MM.1S (cell line): ENCODE data around the gene SULF2.

Experiments used
- DNase-seq: peaks from one replicate; pipeline ENCODE4 v3.0.0-alpha.2; 2015
- H2AFZ ChIP-seq: fragments of 300-600 bp; sonication (generic); 2 replicates; pipeline ENCODE4 v1.6.0; 2016; ENCODE audit warnings: antibody characterized with exemption, low read length
- H3F3A ChIP-seq: fragments of 300-600 bp; sonication (generic); 2 replicates; pipeline ENCODE4 v1.6.1; 2016; ENCODE audit warnings: mild to moderate bottlenecking, antibody characterized with exemption, low read length, moderate library complexity, mixed read lengths; ENCODE audit not compliant: insufficient read depth
- H3K27ac ChIP-seq: fragments of 300-600 bp; sonication (generic); 2 replicates; pipeline ENCODE4 v1.5.1; 2016; ENCODE audit warnings: mild to moderate bottlenecking, low read length
- H3K27me3 ChIP-seq: fragments of 300-600 bp; sonication (generic); replicated peaks from 2 replicates; pipeline ENCODE4 v1.6.0; 2016; ENCODE audit warnings: low read length; ENCODE audit not compliant: insufficient read depth
- H3K36me3 ChIP-seq: fragments of 300-600 bp; sonication (generic); replicated peaks from 2 replicates; pipeline ENCODE4 v1.6.1; 2016; ENCODE audit warnings: mild to moderate bottlenecking, low read length, mixed read lengths; ENCODE audit not compliant: insufficient read depth
- H3K4me1 ChIP-seq: fragments of 300-600 bp; sonication (generic); 2 replicates; pipeline ENCODE4 v1.6.1; 2016; ENCODE audit warnings: low read length, mixed read lengths
- H3K4me2 ChIP-seq: fragments of 300-600 bp; sonication (generic); 2 replicates; pipeline ENCODE4 v1.6.0; 2016; ENCODE audit warnings: low read depth, low read length
- H3K4me3 ChIP-seq: fragments of 300-600 bp; sonication (generic); 2 replicates; pipeline ENCODE4 v1.5.1; 2016; ENCODE audit warnings: low read length, mixed read lengths
- H3K79me2 ChIP-seq: fragments of 300-600 bp; sonication (generic); 2 replicates; pipeline ENCODE4 v1.6.1; 2016; ENCODE audit warnings: mixed run types, low read length, mixed read lengths
- H3K9ac ChIP-seq: fragments of 300-600 bp; sonication (generic); 2 replicates; pipeline ENCODE4 v1.6.1; 2016; ENCODE audit warnings: low read length, mixed read lengths
- H3K9me2 ChIP-seq: fragments of 300-600 bp; sonication (generic); replicated peaks from 2 replicates; pipeline ENCODE4 v1.6.1; 2016; ENCODE audit warnings: mild to moderate bottlenecking, low read length, mixed read lengths; ENCODE audit not compliant: insufficient read depth
- H3K9me3 ChIP-seq: fragments of 300-600 bp; sonication (generic); replicated peaks from 2 replicates; pipeline ENCODE4 v1.6.1; 2016; ENCODE audit warnings: mild to moderate bottlenecking, low read length, mixed read lengths; ENCODE audit not compliant: insufficient read depth
- H4K20me1 ChIP-seq: fragments of 300-600 bp; sonication (generic); 2 replicates; pipeline ENCODE4 v1.6.1; 2016; ENCODE audit warnings: mild to moderate bottlenecking, low read length, moderate library complexity, mixed read lengths; ENCODE audit not compliant: insufficient read depth
- CTCF ChIP-seq: fragments of 300-600 bp; sonication (generic); IDR thresholded peaks from 2 replicates; pipeline ENCODE4 v1.5.1; 2016; ENCODE audit warnings: antibody characterized with exemption, low read length, mixed read lengths
- EZH2 ChIP-seq: fragments of 300-600 bp; sonication (generic); optimal IDR thresholded peaks from 2 replicates; pipeline ENCODE3; 2017; ENCODE audit warnings: low read depth, mild to moderate bottlenecking, antibody characterized with exemption, low read length, mixed read lengths
- EZH2phosphoT487 ChIP-seq: fragments of 300-600 bp; sonication (generic); IDR thresholded peaks from 2 replicates; pipeline ENCODE4 v1.6.1; 2018; ENCODE audit warnings: antibody characterized with exemption, low read length

Gene SULF2

DNA sequence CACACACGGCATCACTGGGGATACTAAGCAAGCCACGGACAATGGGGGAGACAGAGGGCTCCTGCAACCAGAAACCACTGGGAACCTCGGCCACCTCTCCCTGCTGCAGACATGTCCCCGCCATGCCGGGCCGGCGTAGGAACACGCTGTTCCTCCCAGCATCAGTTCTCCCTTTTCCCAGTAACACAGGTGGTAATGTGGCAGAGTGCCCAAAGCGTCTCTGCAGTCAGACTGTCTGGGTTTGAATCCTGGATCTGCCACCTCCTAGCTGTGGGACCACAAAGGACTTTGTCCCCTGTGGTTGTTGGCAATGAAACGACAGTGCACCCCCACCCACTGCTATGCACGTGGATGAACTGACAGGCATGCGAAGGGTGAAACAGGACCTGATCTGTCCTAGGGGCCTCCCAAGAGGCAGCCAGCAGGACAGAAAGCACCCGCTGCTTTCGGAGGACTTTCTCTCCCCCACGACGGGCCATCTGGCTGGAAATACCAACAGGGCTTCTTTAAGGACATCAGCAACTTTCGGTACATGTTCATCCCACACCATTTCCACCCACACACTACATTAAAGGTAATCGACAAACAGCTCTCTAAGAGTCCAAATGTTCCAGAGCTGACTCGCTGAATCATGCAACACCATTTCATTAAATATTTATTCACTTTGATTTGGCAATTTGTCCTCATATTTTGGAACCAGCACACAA, 74.1 kb downstream of the SULF2 start:
- no peaks in the 10 kb centered on the region for H3K9me2 ChIP-seq
- no peak overlapping the region for H3K9ac ChIP-seq
- no peaks in the 10 kb centered on the region for H3F3A ChIP-seq
- H3K4me1 ChIP-seq, result no peaks in the 10 kb centered on the region
- no peaks in the 10 kb centered on the region for H3K27me3 ChIP-seq
- no peak overlapping the region for H3K27ac ChIP-seq
- H2AFZ ChIP-seq, result no peak overlapping the region
- no peaks in the 10 kb centered on the region for H3K9me3 ChIP-seq
- peaks cover 90% of the 10 kb centered on the region for H3K79me2 ChIP-seq
- no peak for DNase-seq
- H3K4me3 ChIP-seq, result no peak overlapping the region
- H3K36me3 ChIP-seq, result 0 out of 2 replicates have a peak, but pooled peaks cover 3% of the 10 kb centered on the region
- 0 out of 2 replicates have a peak, but pooled peaks cover under 1% of the 10 kb centered on the region for H4K20me1 ChIP-seq
- TF ChIP-seq EZH2phosphoT487, result no peak
- no peak for TF ChIP-seq CTCF
- no peak for TF ChIP-seq EZH2
- no peak overlapping the region for H3K4me2 ChIP-seq

GRCh38 chr20:47710665-47711045, 74.6 kb downstream of the SULF2 start:
- no peak overlapping the region for H2AFZ ChIP-seq
- TF ChIP-seq EZH2, result no peak
- TF ChIP-seq EZH2phosphoT487, result no peak
- no peak for TF ChIP-seq CTCF
- no peak for DNase-seq
- no peaks in the 10 kb centered on the region for H3K27me3 ChIP-seq
- H3K79me2 ChIP-seq, result peaks cover 89% of the 10 kb centered on the region
- H3K4me2 ChIP-seq, result no peak overlapping the region
- H4K20me1 ChIP-seq, result 0 out of 2 replicates have a peak, but pooled peaks cover 3% of the 10 kb centered on the region
- no peaks in the 10 kb centered on the region for H3K9me2 ChIP-seq
- no peaks in the 10 kb centered on the region for H3F3A ChIP-seq
- no peaks in the 10 kb centered on the region for H3K9me3 ChIP-seq
- no peak overlapping the region for H3K27ac ChIP-seq
- H3K4me1 ChIP-seq, result no peaks in the 10 kb centered on the region
- no peak overlapping the region for H3K4me3 ChIP-seq
- 0 out of 2 replicates have a peak, but pooled peaks cover 3% of the 10 kb centered on the region for H3K36me3 ChIP-seq
- no peak overlapping the region for H3K9ac ChIP-seq

- H3K79me2 ChIP-seq, result peaks cover 87% of the 10 kb centered on the region
- H2AFZ ChIP-seq, result no peak overlapping the region
- no peak overlapping the region for H3K27ac ChIP-seq
- H4K20me1 ChIP-seq, result 0 out of 2 replicates have a peak, but pooled peaks cover 3% of the 10 kb centered on the region
- no peaks in the 10 kb centered on the region for H3F3A ChIP-seq
- no peak overlapping the region for H3K4me3 ChIP-seq
- H3K9me2 ChIP-seq, result no peaks in the 10 kb centered on the region
- H3K9me3 ChIP-seq, result no peaks in the 10 kb centered on the region
- H3K36me3 ChIP-seq, result 0 out of 2 replicates have a peak, but pooled peaks cover 3% of the 10 kb centered on the region
- no peaks in the 10 kb centered on the region for H3K4me1 ChIP-seq
- no peak overlapping the region for H3K9ac ChIP-seq
- TF ChIP-seq CTCF, result no peak
- no peak for TF ChIP-seq EZH2phosphoT487
- H3K4me2 ChIP-seq, result no peak overlapping the region
- no peaks in the 10 kb centered on the region for H3K27me3 ChIP-seq
- no peak for DNase-seq
Measured at GRCh38 chr20:47708953-47709833, 76.1 kb downstream of the SULF2 start.
